H9 (cell line): ENCODE results near the gene LPP. TPM values are rescaled to one million over a fixed set of nuclear protein-coding genes. Genes with fewer than 3 reads are reported as not detected.

Experiments
- DNase-seq: peaks from one replicate; pipeline ENCODE4 v3.0.0-alpha.2; 2017
- H2AFZ ChIP-seq: one replicate; pipeline ENCODE4 v1.6.1; 2013; ENCODE audit warnings: mild to moderate bottlenecking, low read length, control low read depth, moderate library complexity
- H2AK5ac ChIP-seq: 2 replicates; pipeline ENCODE4 v1.6.1; 2013; ENCODE audit warnings: low read length, control low read depth, mixed read lengths; ENCODE audit not compliant: insufficient read length
- H2BK120ac ChIP-seq: one replicate; pipeline ENCODE4 v1.6.1; 2013; ENCODE audit warnings: low read depth, mild to moderate bottlenecking, low read length, control low read depth, inconsistent platforms; ENCODE audit not compliant: poor library complexity, severe bottlenecking
- H2BK12ac ChIP-seq: 2 replicates; pipeline ENCODE4 v1.6.1; 2013; ENCODE audit warnings: low read length, control low read depth, mixed read lengths, low read depth; ENCODE audit not compliant: insufficient read length
- H2BK15ac ChIP-seq: 2 replicates; pipeline ENCODE4 v1.6.1; 2013; ENCODE audit warnings: low read depth, low read length, control low read depth
- H2BK20ac ChIP-seq: one replicate; pipeline ENCODE4 v1.6.1; 2013; ENCODE audit warnings: low read depth, mild to moderate bottlenecking, low read length, control low read depth, inconsistent platforms; ENCODE audit not compliant: poor library complexity, severe bottlenecking
- H2BK5ac ChIP-seq: 2 replicates; pipeline ENCODE4 v1.6.1; 2013; ENCODE audit warnings: low read length, control low read depth, mixed read lengths; ENCODE audit not compliant: insufficient read length
- H3K14ac ChIP-seq: 2 replicates; pipeline ENCODE4 v1.6.1; 2013; ENCODE audit warnings: low read length, control low read depth; ENCODE audit not compliant: insufficient read depth
- H3K18ac ChIP-seq: 2 replicates; pipeline ENCODE4 v1.6.1; 2013; ENCODE audit warnings: low read depth, mild to moderate bottlenecking, mixed read lengths, low read length, control low read depth; ENCODE audit not compliant: insufficient read length
- H3K23ac ChIP-seq: 2 replicates; pipeline ENCODE4 v1.6.1; 2013; ENCODE audit warnings: low read length, control low read depth, mixed read lengths, low read depth; ENCODE audit not compliant: insufficient read length
- H3K23me2 ChIP-seq: 2 replicates; pipeline ENCODE4 v1.6.1; 2013; ENCODE audit warnings: low read depth, mild to moderate bottlenecking, mixed read lengths, low read length, control low read depth; ENCODE audit not compliant: insufficient read length, poor library complexity, severe bottlenecking
- H3K27ac ChIP-seq: 2 replicates; pipeline ENCODE4 v1.5.1; 2013; ENCODE audit warnings: low read length, control low read depth, mixed read lengths, low read depth; ENCODE audit not compliant: insufficient read length
- H3K27me3 ChIP-seq: 2 replicates; pipeline ENCODE4 v1.6.1; 2013; ENCODE audit warnings: low read length, control low read depth, inconsistent platforms; ENCODE audit not compliant: insufficient read depth
- H3K4ac ChIP-seq: 2 replicates; pipeline ENCODE4 v1.6.1; 2013; ENCODE audit warnings: low read depth, mild to moderate bottlenecking, control low read depth, inconsistent platforms, low read length, moderate library complexity
- H3K4me1 ChIP-seq: 2 replicates; pipeline ENCODE4 v1.6.1; 2013; ENCODE audit warnings: low read length, control low read depth, inconsistent platforms; ENCODE audit not compliant: insufficient read depth
- H3K4me2 ChIP-seq: 2 replicates; pipeline ENCODE4 v1.6.1; 2013; ENCODE audit warnings: low read length, control low read depth, mixed read lengths; ENCODE audit not compliant: insufficient read length, insufficient read depth
- H3K56ac ChIP-seq: 2 replicates; pipeline ENCODE4 v1.6.1; 2013; ENCODE audit warnings: low read depth, mild to moderate bottlenecking, mixed read lengths, low read length, control low read depth; ENCODE audit not compliant: insufficient read length
- H3K79me1 ChIP-seq: 2 replicates; pipeline ENCODE4 v1.6.1; 2013; ENCODE audit warnings: low read depth, mild to moderate bottlenecking, moderate library complexity, low read length, control low read depth, inconsistent platforms; ENCODE audit not compliant: insufficient read depth, poor library complexity, severe bottlenecking
- H3K79me2 ChIP-seq: 2 replicates; pipeline ENCODE4 v1.6.1; 2013; ENCODE audit warnings: low read length, control low read depth, inconsistent platforms; ENCODE audit not compliant: insufficient read depth
- H3K9ac ChIP-seq: 2 replicates; pipeline ENCODE4 v1.6.1; 2013; ENCODE audit warnings: low read length, control low read depth, mixed read lengths; ENCODE audit not compliant: insufficient read length; ENCODE audit errors: extremely low read depth
- H3K9me3 ChIP-seq: one replicate; pipeline ENCODE4 v1.6.1; 2013; ENCODE audit warnings: low read depth, low read length, inconsistent platforms; ENCODE audit not compliant: control insufficient read depth
- H3T11ph ChIP-seq: one replicate; pipeline ENCODE4 v1.6.1; 2013; ENCODE audit warnings: mild to moderate bottlenecking, low read length, control low read depth, inconsistent platforms
- H4K20me1 ChIP-seq: one replicate; pipeline ENCODE4 v1.6.1; 2013; ENCODE audit not compliant: control insufficient read depth, insufficient read length, insufficient read depth
- H4K5ac ChIP-seq: 2 replicates; pipeline ENCODE4 v1.6.1; 2013; ENCODE audit warnings: low read depth, mild to moderate bottlenecking, mixed read lengths, low read length, control low read depth; ENCODE audit not compliant: insufficient read length
- H4K8ac ChIP-seq: replicated peaks from 2 replicates; pipeline ENCODE4 v1.6.1; 2013; ENCODE audit warnings: low read length, control low read depth, mixed read lengths, low read depth; ENCODE audit not compliant: insufficient read length
- H4K91ac ChIP-seq: 2 replicates; pipeline ENCODE4 v1.6.1; 2013; ENCODE audit warnings: low read depth, mild to moderate bottlenecking, moderate library complexity, mixed read lengths, low read length, control low read depth; ENCODE audit not compliant: insufficient read length
- H3K27ac Mint-ChIP-seq, 3 experiments: 2 replicates in 2 of 3; 3 replicates in 1 of 3; pipeline ENCODE4 v1.8.0; 2020 to 2021; ENCODE audit warnings: mixed read lengths in 3 of 3, mild to moderate bottlenecking in 1 of 3, moderate library complexity in 1 of 3
- H3K27me3 Mint-ChIP-seq: 2 replicates; pipeline ENCODE4 v1.8.0; 2021; ENCODE audit warnings: low read depth, mild to moderate bottlenecking, moderate library complexity, mixed read lengths
- H3K36me3 Mint-ChIP-seq, 3 experiments: 2 replicates in 2 of 3; 3 replicates in 1 of 3; pipeline ENCODE4 v1.8.0; 2020 to 2021; ENCODE audit warnings: low read depth in 3 of 3, mixed read lengths in 3 of 3; ENCODE audit not compliant: insufficient read depth in 1 of 3
- H3K4me1 Mint-ChIP-seq, 2 experiments: 2 replicates each; pipeline ENCODE4 v1.8.0; 2020; ENCODE audit warnings: mixed read lengths in 2 of 2
- H3K4me3 Mint-ChIP-seq, 2 experiments: 2 replicates in 1 of 2; 3 replicates in 1 of 2; pipeline ENCODE4 v1.8.0; 2020 to 2021; ENCODE audit warnings: mild to moderate bottlenecking in 2 of 2, mixed read lengths in 2 of 2, moderate library complexity in 1 of 2
- H3K9me3 Mint-ChIP-seq, 2 experiments: 2 replicates in 1 of 2; 3 replicates in 1 of 2; pipeline ENCODE4 v1.8.0; 2020; ENCODE audit warnings: mild to moderate bottlenecking in 2 of 2, mixed read lengths in 2 of 2, moderate library complexity in 1 of 2
- CTCF ChIP-seq: fragments of 200-600 bp; sonication (generic); conservative IDR thresholded peaks from 3 replicates; pipeline ENCODE4 v1.8.0; 2021; ENCODE audit warnings: antibody characterized with exemption, mild to moderate bottlenecking
- WGBS: extraction: QIAGEN DNeasy Blood & Tissue Kit; methylation state at CpG from one replicate; pipeline ENCODE4 v1.1.7; 2013; ENCODE audit warnings: missing lambda C conversion rate, low lambda C conversion rate, mixed read lengths; ENCODE audit not compliant: insufficient read length; ENCODE audit errors: extremely low coverage; 5-methylcytosine and 5-hydroxymethylcytosine counted together
- total RNA-seq: library from RNA; stranded (reverse); gene quantifications from 2 replicates; pipeline ENCODE4 v1.2.1, GENCODE V29; 2021

Gene LPP
- total RNA-seq, 1 experiment from 2014 or later, result 64.6 TPM

GRCh38 chr3:188349933-188350332 lies 196.0 kb downstream of the LPP start:
- no peaks in the 10 kb centered on the region for H3K27me3 Mint-ChIP-seq
- Histone ChIP-seq H2AK5ac (no peak overlapping the region), H2BK15ac (no peak overlapping the region), H3K79me2 (no peaks in the 10 kb centered on the region), H3K18ac (no peak overlapping the region), H3K27me3 (no peaks in the 10 kb centered on the region), H3K4me2 (no peak overlapping the region), H2BK20ac (no peak overlapping the region), H4K5ac (no peak overlapping the region), H3K56ac (no peak overlapping the region), H3K4ac (no peak overlapping the region), H4K91ac (no peak overlapping the region), H4K20me1 (no peaks in the 10 kb centered on the region), H4K8ac (no peak overlapping the region), H2BK5ac (no peak overlapping the region), H3K9me3 (no peaks in the 10 kb centered on the region), H2BK120ac (no peak overlapping the region), H2BK12ac (no peak overlapping the region), H3K23me2 (no peaks in the 10 kb centered on the region), H3K23ac (no peak overlapping the region), H3K14ac (no peak overlapping the region), H3K79me1 (no peaks in the 10 kb centered on the region), H2AFZ (no peak overlapping the region), H3K4me1 (no peaks in the 10 kb centered on the region), H3K9ac (no peak overlapping the region), H3K27ac (no peak overlapping the region), H3T11ph (no peak overlapping the region)
- peak overlapping the region in 2 of 3 experiments; percentile 56 to 65; a peak in 3 of 7 replicates for H3K27ac Mint-ChIP-seq
- H3K4me1 Mint-ChIP-seq, result peaks cover 3 to 10% of the 10 kb centered on the region in 2 experiments
- TF ChIP-seq CTCF, result 0 out of 3 replicates have a peak, but pooled peaks have one; percentile 2
- H3K9me3 Mint-ChIP-seq, result no peaks in the 10 kb centered on the region
- H3K4me3 Mint-ChIP-seq, result no peak overlapping the region
- WGBS, result no CpG with 5 or more reads among the region's 4 CpGs
- no peak for DNase-seq
- no peaks in the 10 kb centered on the region for H3K36me3 Mint-ChIP-seq
